ENCODE measurements around the gene ECE2. TPM values are rescaled to one million over a fixed set of nuclear protein-coding genes. Genes with fewer than 3 reads are reported as not detected.

Gene ECE2
- total and polyA plus RNA-seq, 2 experiments from 2014 or later, result not detected

- peaks cover 37% of the 10 kb centered on the region for H3K79me2 ChIP-seq
- 44% methylated on average over 17 of the region's 17 CpGs for WGBS (ENCODE audit: low lambda C conversion rate, missing lambda C conversion rate)
- H4K20me1 ChIP-seq (ENCODE audit: insufficient read depth, poor library complexity, severe bottlenecking), result peaks cover 20% of the 10 kb centered on the region
- no peaks in the 10 kb centered on the region for H3K9me3 ChIP-seq (ENCODE audit: low read depth)
- H3K4me2 ChIP-seq, result peak overlapping the region; percentile 75
- H3K27ac ChIP-seq, result peak overlapping the region; percentile 100
- H3K9me2 ChIP-seq (replicated peaks; ENCODE audit: insufficient read depth), result no peaks in the 10 kb centered on the region
- no peaks in the 10 kb centered on the region for H3K36me3 ChIP-seq (replicated peaks; ENCODE audit: insufficient read depth, low read depth)
- no peaks in the 10 kb centered on the region for H3K27me3 ChIP-seq
- DNase-seq (ENCODE audit: low spot score), result peak; percentile 51
- H2AFZ ChIP-seq, result peak overlapping the region; percentile 80
- peak overlapping the region; percentile 82 for H3K4me3 ChIP-seq
- peaks cover 16% of the 10 kb centered on the region for H3K4me1 ChIP-seq (ENCODE audit: insufficient read depth)
- TF ChIP-seq EZH2 (IDR thresholded peaks at IDR 0.05; ENCODE audit: borderline replicate concordance), result no peak
- no peak for TF ChIP-seq EZH2phosphoT487 (IDR thresholded peaks at IDR 0.05; ENCODE audit: low read depth, severe bottlenecking, unreplicated experiment)
- no peak for TF ChIP-seq CTCF (IDR thresholded peaks at IDR 0.05; ENCODE audit: poor library complexity)
Observed at GRCh38 chr3:184336547-184337398, 61.0 kb downstream of the ECE2 start.

GRCh38 chr3:184337399-184337714, 61.5 kb downstream of the ECE2 start, which contains the start of gene FAM131A:
TSS of gene FAM131A (plus strand) at chr3:184337600. CDS start at chr3:184337631, 31 bp downstream.
- peak within 1 kb of the TSS; percentile 75 for H3K4me2 ChIP-seq
- peak within 1 kb of the TSS; percentile 100 for H3K27ac ChIP-seq
- H3K79me2 ChIP-seq, result peaks cover 37% of the 10 kb centered on the region
- TF ChIP-seq EZH2 (IDR thresholded peaks at IDR 0.05; ENCODE audit: borderline replicate concordance) (no peak), CTCF (IDR thresholded peaks at IDR 0.05; ENCODE audit: poor library complexity) (no peak), EZH2phosphoT487 (IDR thresholded peaks at IDR 0.05; ENCODE audit: low read depth, severe bottlenecking, unreplicated experiment) (no peak)
- no peaks in the 10 kb centered on the region for H3K9me3 ChIP-seq (ENCODE audit: low read depth)
- 92% methylated on average over 6 of the region's 6 CpGs for WGBS (ENCODE audit: low lambda C conversion rate, missing lambda C conversion rate)
- no peaks in the 10 kb centered on the region for H3K9me2 ChIP-seq (replicated peaks; ENCODE audit: insufficient read depth)
- H3K4me1 ChIP-seq (ENCODE audit: insufficient read depth), result peaks cover 16% of the 10 kb centered on the region
- no peaks in the 10 kb centered on the region for H3K36me3 ChIP-seq (replicated peaks; ENCODE audit: insufficient read depth, low read depth)
- peaks cover 20% of the 10 kb centered on the region for H4K20me1 ChIP-seq (ENCODE audit: insufficient read depth, poor library complexity, severe bottlenecking)
- H3K4me3 ChIP-seq, result peak within 1 kb of the TSS; percentile 82
- H3K27me3 ChIP-seq, result no peaks in the 10 kb centered on the region
- no peak within 1 kb of the TSS for H2AFZ ChIP-seq
- no peak for DNase-seq (ENCODE audit: low spot score)

- Histone ChIP-seq H3K79me2 (peaks cover 37% of the 10 kb centered on the region), H3K36me3 (replicated peaks; ENCODE audit: insufficient read depth, low read depth) (no peaks in the 10 kb centered on the region), H3K4me3 (no peak overlapping the region), H3K27ac (peak overlapping the region; percentile 100), H3K27me3 (no peaks in the 10 kb centered on the region), H3K9me2 (replicated peaks; ENCODE audit: insufficient read depth) (no peaks in the 10 kb centered on the region), H3K4me1 (ENCODE audit: insufficient read depth) (peaks cover 16% of the 10 kb centered on the region), H3K9me3 (ENCODE audit: low read depth) (no peaks in the 10 kb centered on the region), H2AFZ (no peak overlapping the region), H3K4me2 (peak overlapping the region; percentile 53), H4K20me1 (ENCODE audit: insufficient read depth, poor library complexity, severe bottlenecking) (peaks cover 16% of the 10 kb centered on the region)
- TF ChIP-seq EZH2 (IDR thresholded peaks at IDR 0.05; ENCODE audit: borderline replicate concordance) (no peak), CTCF (IDR thresholded peaks at IDR 0.05; ENCODE audit: poor library complexity) (no peak), EZH2phosphoT487 (IDR thresholded peaks at IDR 0.05; ENCODE audit: low read depth, severe bottlenecking, unreplicated experiment) (no peak)
- WGBS (ENCODE audit: low lambda C conversion rate, missing lambda C conversion rate), result 94% methylated on average over 7 of the region's 7 CpGs
- DNase-seq (ENCODE audit: low spot score), result no peak
Observed at GRCh38 chr3:184337981-184338380, 62.2 kb downstream of the ECE2 start.

Data from hepatocyte (in vitro differentiated cells).